Body of pancreas (tissue), 4 donors: ENCODE data around the gene LRIG2.

Experiments used
- POLR2A ChIP-seq, 3 donors: fragments of 450-650 bp; IDR thresholded peaks; one replicate each; pipeline ENCODE4 v1.6.1; 2016; ENCODE audit warnings: antibody characterized with exemption in 3 of 3, mild to moderate bottlenecking in 2 of 3
- TF ChIP-seq, protein P1 (sequence below), 7 experiments: fragments of 450-650 bp in 4 of 7; fragments of 200-600 bp in 3 of 7; sonication (generic) in 3 of 7; IDR thresholded peaks; one replicate each; pipeline ENCODE4 v1.5.1; 2016 to 2019; ENCODE audit warnings: antibody characterized with exemption in 7 of 7

DNA sequence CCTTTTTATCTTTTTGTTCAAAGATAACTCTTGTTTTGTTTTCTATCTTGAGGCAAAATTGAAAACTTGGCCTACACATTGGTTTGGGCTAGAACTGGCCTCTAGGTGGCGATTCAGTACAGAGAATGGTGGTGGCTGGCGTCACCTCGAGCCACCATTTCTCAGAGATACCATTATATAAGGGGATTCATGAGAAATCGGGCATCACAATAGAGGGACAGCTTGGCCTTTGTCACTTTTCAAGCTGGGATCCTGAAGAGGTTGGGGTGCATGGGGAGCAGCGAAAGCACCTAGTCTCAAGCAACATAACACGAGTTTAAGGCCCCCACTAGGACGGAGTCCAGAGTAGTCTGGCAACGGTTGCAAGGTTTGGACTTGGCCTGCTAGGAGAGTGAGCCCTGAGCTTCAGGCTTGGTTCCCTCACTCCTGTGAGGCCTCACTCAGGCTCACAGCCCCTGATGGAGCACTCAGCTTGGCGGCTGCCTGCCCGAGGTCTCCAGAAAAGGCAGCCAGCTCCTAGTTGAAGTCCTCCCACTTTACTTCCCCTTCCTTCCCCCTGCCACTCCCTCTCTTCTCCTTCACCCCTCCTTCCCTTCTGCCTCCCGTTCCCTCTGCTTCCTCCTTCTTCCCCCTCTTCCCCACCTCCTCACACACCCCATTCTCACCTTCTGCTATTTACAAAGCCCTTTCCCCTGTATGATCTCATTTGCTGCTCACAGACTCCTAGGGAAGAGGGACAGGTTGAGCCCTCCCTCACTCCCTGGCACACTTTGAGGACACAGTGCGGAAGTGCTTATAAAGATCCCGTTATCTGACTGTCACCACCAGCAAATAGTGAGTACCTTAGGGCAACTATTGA lies 67.8 kb downstream of the LRIG2 start:
- TF ChIP-seq, protein P1, sequence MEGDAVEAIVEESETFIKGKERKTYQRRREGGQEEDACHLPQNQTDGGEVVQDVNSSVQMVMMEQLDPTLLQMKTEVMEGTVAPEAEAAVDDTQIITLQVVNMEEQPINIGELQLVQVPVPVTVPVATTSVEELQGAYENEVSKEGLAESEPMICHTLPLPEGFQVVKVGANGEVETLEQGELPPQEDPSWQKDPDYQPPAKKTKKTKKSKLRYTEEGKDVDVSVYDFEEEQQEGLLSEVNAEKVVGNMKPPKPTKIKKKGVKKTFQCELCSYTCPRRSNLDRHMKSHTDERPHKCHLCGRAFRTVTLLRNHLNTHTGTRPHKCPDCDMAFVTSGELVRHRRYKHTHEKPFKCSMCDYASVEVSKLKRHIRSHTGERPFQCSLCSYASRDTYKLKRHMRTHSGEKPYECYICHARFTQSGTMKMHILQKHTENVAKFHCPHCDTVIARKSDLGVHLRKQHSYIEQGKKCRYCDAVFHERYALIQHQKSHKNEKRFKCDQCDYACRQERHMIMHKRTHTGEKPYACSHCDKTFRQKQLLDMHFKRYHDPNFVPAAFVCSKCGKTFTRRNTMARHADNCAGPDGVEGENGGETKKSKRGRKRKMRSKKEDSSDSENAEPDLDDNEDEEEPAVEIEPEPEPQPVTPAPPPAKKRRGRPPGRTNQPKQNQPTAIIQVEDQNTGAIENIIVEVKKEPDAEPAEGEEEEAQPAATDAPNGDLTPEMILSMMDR (IDR thresholded peaks at IDR 0.05) = peak; percentile 68 to 93 (median 88)
- TF ChIP-seq POLR2A (IDR thresholded peaks at IDR 0.05) = no peak
